Central memory CD8-positive, alpha-beta T cell (primary cell): ENCODE results near the gene CCDC12.

Source experiments
- ATAC-seq: fragments of 150-1000 bp; cut with Tn5 transposase; replicated peaks from 2 replicates; pipeline ENCODE4 v1.10.0; 2022; ENCODE audit warnings: mild to moderate bottlenecking, moderate FRiP score, moderate number of reproducible peaks; ENCODE audit not compliant: poor library complexity, severe bottlenecking; ENCODE audit errors: extremely low read depth
- DNase-seq, 2 donors: peaks; one replicate each; pipeline ENCODE4 v3.0.0; 2021; ENCODE audit warnings: low spot score in 2 of 2
- H3K27ac Mint-ChIP-seq: one replicate; pipeline ENCODE4 v1.8.0; 2022; ENCODE audit warnings: low read depth, mild to moderate bottlenecking, moderate library complexity, mixed read lengths
- H3K27me3 Mint-ChIP-seq: one replicate; pipeline ENCODE4 v1.8.0; 2022; ENCODE audit warnings: mixed read lengths
- H3K36me3 Mint-ChIP-seq: one replicate; pipeline ENCODE4 v1.8.0; 2022; ENCODE audit warnings: mild to moderate bottlenecking, moderate library complexity, mixed read lengths; ENCODE audit not compliant: insufficient read depth
- H3K4me1 Mint-ChIP-seq: one replicate; pipeline ENCODE4 v1.8.0; 2022; ENCODE audit warnings: mixed read lengths
- H3K4me3 Mint-ChIP-seq: one replicate; pipeline ENCODE4 v1.8.0; 2022; ENCODE audit warnings: mild to moderate bottlenecking, moderate library complexity, mixed read lengths
- H3K9me3 Mint-ChIP-seq: one replicate; pipeline ENCODE4 v1.8.0; 2022; ENCODE audit warnings: mixed read lengths

Gene CCDC12

GRCh38 chr3:47012342-47013230, 36.0 kb upstream of the CCDC12 start:
- H3K9me3 Mint-ChIP-seq = no peaks in the 10 kb centered on the region

GRCh38 chr3:47011371-47011770, 34.8 kb upstream of the CCDC12 start:
- no peak for ATAC-seq
- H3K36me3 Mint-ChIP-seq = peaks cover 49% of the 10 kb centered on the region
- no peaks in the 10 kb centered on the region for H3K9me3 Mint-ChIP-seq
- DNase-seq = no peak
- H3K4me3 Mint-ChIP-seq = peak overlapping the region; percentile 38
- no peaks in the 10 kb centered on the region for H3K27me3 Mint-ChIP-seq
- H3K27ac Mint-ChIP-seq = peak overlapping the region; percentile 47
- H3K4me1 Mint-ChIP-seq = peaks cover 12% of the 10 kb centered on the region

More at GRCh38 chr3:47012342-47013230, 36.0 kb upstream of the CCDC12 start:
- DNase-seq (no peak), ATAC-seq (no peak)
- Mint-ChIP-seq H3K27ac (no peak overlapping the region), H3K4me1 (peaks cover 24% of the 10 kb centered on the region), H3K4me3 (no peak overlapping the region), H3K27me3 (no peaks in the 10 kb centered on the region), H3K36me3 (peaks cover 50% of the 10 kb centered on the region)

GRCh38 chr3:47010910-47011309, 34.4 kb upstream of the CCDC12 start:
- Mint-ChIP-seq H3K36me3 (peaks cover 46% of the 10 kb centered on the region), H3K9me3 (no peaks in the 10 kb centered on the region), H3K27ac (peak overlapping the region; percentile 47), H3K4me1 (peaks cover 13% of the 10 kb centered on the region), H3K4me3 (peak overlapping the region; percentile 38), H3K27me3 (no peaks in the 10 kb centered on the region)
- no peak for DNase-seq
- no peak for ATAC-seq

- H3K36me3 Mint-ChIP-seq = peaks cover 45% of the 10 kb centered on the region
- no peaks in the 10 kb centered on the region for H3K27me3 Mint-ChIP-seq
- peaks cover 12% of the 10 kb centered on the region for H3K4me1 Mint-ChIP-seq
- peak overlapping the region; percentile 38 for H3K4me3 Mint-ChIP-seq
- peak overlapping the region; percentile 47 for H3K27ac Mint-ChIP-seq
- no peak for ATAC-seq
- DNase-seq = no peak
- H3K9me3 Mint-ChIP-seq = no peaks in the 10 kb centered on the region
These were observed 33.7 kb upstream of the CCDC12 start for GRCh38 chr3:47010111-47010712.

GRCh38 chr3:47009225-47010110, 32.9 kb upstream of the CCDC12 start:
- peaks cover 11% of the 10 kb centered on the region for H3K4me1 Mint-ChIP-seq
- H3K27me3 Mint-ChIP-seq = no peaks in the 10 kb centered on the region
- H3K27ac Mint-ChIP-seq = peak overlapping the region; percentile 47
- peak; percentile 50 to 54 for DNase-seq
- H3K36me3 Mint-ChIP-seq = peaks cover 46% of the 10 kb centered on the region
- peak; percentile 83 for ATAC-seq
- no peaks in the 10 kb centered on the region for H3K9me3 Mint-ChIP-seq
- peak overlapping the region; percentile 38 for H3K4me3 Mint-ChIP-seq

- H3K27ac Mint-ChIP-seq = no peak overlapping the region
- peak overlapping the region; percentile 7 for H3K4me3 Mint-ChIP-seq
- no peaks in the 10 kb centered on the region for H3K9me3 Mint-ChIP-seq
- H3K4me1 Mint-ChIP-seq = peaks cover 11% of the 10 kb centered on the region
- DNase-seq (no peak), ATAC-seq (no peak)
- peaks cover 45% of the 10 kb centered on the region for H3K36me3 Mint-ChIP-seq
- no peaks in the 10 kb centered on the region for H3K27me3 Mint-ChIP-seq
These were observed 32.3 kb upstream of the CCDC12 start for GRCh38 chr3:47008851-47009224.

GRCh38 chr3:47008234-47008796, 31.8 kb upstream of the CCDC12 start:
- H3K9me3 Mint-ChIP-seq = no peaks in the 10 kb centered on the region
- peaks cover 45% of the 10 kb centered on the region for H3K36me3 Mint-ChIP-seq
- no peaks in the 10 kb centered on the region for H3K27me3 Mint-ChIP-seq
- peaks cover 11% of the 10 kb centered on the region for H3K4me1 Mint-ChIP-seq
- peak overlapping the region; percentile 25 for H3K27ac Mint-ChIP-seq
- H3K4me3 Mint-ChIP-seq = peak overlapping the region; percentile 7
- no peak for ATAC-seq
- DNase-seq = no peak

GRCh38 chr3:47007482-47008233, 31.1 kb upstream of the CCDC12 start:
- Mint-ChIP-seq H3K36me3 (peaks cover 47% of the 10 kb centered on the region), H3K27me3 (no peaks in the 10 kb centered on the region), H3K9me3 (no peaks in the 10 kb centered on the region), H3K27ac (peak overlapping the region; percentile 25), H3K4me1 (peaks cover 11% of the 10 kb centered on the region), H3K4me3 (no peak overlapping the region)
- DNase-seq = no peak
- no peak for ATAC-seq

GRCh38 chr3:47007001-47007400, 30.5 kb upstream of the CCDC12 start:
- ATAC-seq = no peak
- no peak for DNase-seq
- H3K4me3 Mint-ChIP-seq = no peak overlapping the region
- no peak overlapping the region for H3K27ac Mint-ChIP-seq
- peaks cover 11% of the 10 kb centered on the region for H3K4me1 Mint-ChIP-seq
- no peaks in the 10 kb centered on the region for H3K9me3 Mint-ChIP-seq
- no peaks in the 10 kb centered on the region for H3K27me3 Mint-ChIP-seq
- H3K36me3 Mint-ChIP-seq = peaks cover 50% of the 10 kb centered on the region

GRCh38 chr3:47006145-47006651, 29.7 kb upstream of the CCDC12 start:
- Mint-ChIP-seq H3K36me3 (peaks cover 51% of the 10 kb centered on the region), H3K27ac (peak overlapping the region; percentile 54), H3K9me3 (no peaks in the 10 kb centered on the region), H3K4me3 (no peak overlapping the region), H3K4me1 (peaks cover 11% of the 10 kb centered on the region), H3K27me3 (no peaks in the 10 kb centered on the region)
- ATAC-seq (no peak), DNase-seq (no peak)

GRCh38 chr3:47005212-47006144, 28.9 kb upstream of the CCDC12 start:
- Mint-ChIP-seq H3K4me1 (peaks cover 7% of the 10 kb centered on the region), H3K9me3 (no peaks in the 10 kb centered on the region), H3K36me3 (peaks cover 49% of the 10 kb centered on the region), H3K27ac (peak overlapping the region; percentile 54), H3K27me3 (no peaks in the 10 kb centered on the region), H3K4me3 (no peak overlapping the region)
- no peak for DNase-seq
- no peak for ATAC-seq
